HG03108 (cell line): Measurements from ENCODE around the gene EEFSEC.
"Not testable (repeated sequence)": the region's sequence is repeated elsewhere in the genome, so short reads cannot be mapped to it uniquely, and the experiment has no call there.

Source experiments
- ATAC-seq: cut with Tn5 transposase; IDR thresholded peaks from one replicate; pipeline ENCODE4 v1.9.1; 2021; ENCODE audit warnings: moderate library complexity; ENCODE audit not compliant: unreplicated experiment

The EEFSEC gene

GRCh38 chr3:128151758-128152274 is 1.5 kb upstream of the EEFSEC start:
- ATAC-seq: no peak

GRCh38 chr3:128152419-128153155 is 694 bp upstream of the EEFSEC start:
- peak; percentile 24 for ATAC-seq

- ATAC-seq: not testable (repeated sequence)
Observed at GRCh38 chr3:128154354-128154753, 1.1 kb downstream of the EEFSEC start.

GRCh38 chr3:128155616-128156360 is 2.5 kb downstream of the EEFSEC start:
- ATAC-seq: no peak

- ATAC-seq: no peak
Observed at GRCh38 chr3:128160661-128161060, 7.4 kb downstream of the EEFSEC start.

- no peak for ATAC-seq
Observed at GRCh38 chr3:128163432-128163831, 10.2 kb downstream of the EEFSEC start.

- no peak for ATAC-seq
Observed at GRCh38 chr3:128166971-128167453, 13.7 kb downstream of the EEFSEC start.

- ATAC-seq: no peak
Observed at GRCh38 chr3:128167646-128167972, 14.3 kb downstream of the EEFSEC start.

GRCh38 chr3:128167973-128168674 is 14.8 kb downstream of the EEFSEC start:
- no peak for ATAC-seq

- no peak for ATAC-seq
Observed at GRCh38 chr3:128168836-128169235, 15.6 kb downstream of the EEFSEC start.

GRCh38 chr3:128170866-128171516 is 17.7 kb downstream of the EEFSEC start:
- no peak for ATAC-seq

- ATAC-seq: no peak
Observed at GRCh38 chr3:128173200-128173599, 19.9 kb downstream of the EEFSEC start.

GRCh38 chr3:128173849-128174248 is 20.6 kb downstream of the EEFSEC start:
- ATAC-seq: no peak

GRCh38 chr3:128174675-128175590 is 21.7 kb downstream of the EEFSEC start:
- no peak for ATAC-seq

- no peak for ATAC-seq
Observed at GRCh38 chr3:128175768-128176167, 22.5 kb downstream of the EEFSEC start.

- ATAC-seq: no peak
Observed at GRCh38 chr3:128176276-128176833, 23.1 kb downstream of the EEFSEC start.

- ATAC-seq: no peak
Observed at GRCh38 chr3:128177865-128178264, 24.6 kb downstream of the EEFSEC start.

GRCh38 chr3:128178782-128179483 is 25.7 kb downstream of the EEFSEC start:
- ATAC-seq: no peak

- no peak for ATAC-seq
Observed at GRCh38 chr3:128179484-128179819, 26.2 kb downstream of the EEFSEC start.
